Measurements from ENCODE around the gene PCDHB5. TPM values are rescaled to one million over a fixed set of nuclear protein-coding genes. Genes with fewer than 3 reads are reported as not detected.

Gene PCDHB5
- total and polyA plus RNA-seq, 9 of the 15 experiments (the other 6 are each of a cell fraction or from before 2014, with no cell fraction given): not detected

DNA sequence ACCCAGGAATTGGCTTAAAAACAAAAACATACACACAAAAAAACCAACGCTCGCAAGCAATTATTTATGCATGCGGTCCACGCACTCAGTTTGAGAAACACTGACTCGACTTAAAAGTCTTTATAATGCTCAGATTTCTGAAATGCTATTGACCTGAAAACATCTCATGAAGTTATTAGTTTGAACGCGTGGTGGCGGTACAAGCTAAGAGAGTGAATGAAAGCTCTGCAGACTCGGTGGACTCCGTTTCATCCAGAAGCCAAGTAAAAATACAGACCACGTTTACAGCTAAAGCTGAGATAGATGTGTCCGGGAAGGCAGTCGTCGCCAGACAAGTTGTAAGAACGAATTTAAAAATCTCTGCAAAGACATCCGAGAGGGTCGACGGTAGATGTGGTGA lies 14.8 kb downstream of the PCDHB5 start, which contains the start of gene PCDHB6:
Gene PCDHB6 (plus strand): TSS at position 246 of the 400 bp plus-strand sequence. CDS start 201 bp downstream, outside the sequence.
- H3K9me1 ChIP-seq (ENCODE audit: control insufficient read depth, insufficient read depth, low read length): no peaks in the 10 kb centered on the region
- TF ChIP-seq, protein P1, sequence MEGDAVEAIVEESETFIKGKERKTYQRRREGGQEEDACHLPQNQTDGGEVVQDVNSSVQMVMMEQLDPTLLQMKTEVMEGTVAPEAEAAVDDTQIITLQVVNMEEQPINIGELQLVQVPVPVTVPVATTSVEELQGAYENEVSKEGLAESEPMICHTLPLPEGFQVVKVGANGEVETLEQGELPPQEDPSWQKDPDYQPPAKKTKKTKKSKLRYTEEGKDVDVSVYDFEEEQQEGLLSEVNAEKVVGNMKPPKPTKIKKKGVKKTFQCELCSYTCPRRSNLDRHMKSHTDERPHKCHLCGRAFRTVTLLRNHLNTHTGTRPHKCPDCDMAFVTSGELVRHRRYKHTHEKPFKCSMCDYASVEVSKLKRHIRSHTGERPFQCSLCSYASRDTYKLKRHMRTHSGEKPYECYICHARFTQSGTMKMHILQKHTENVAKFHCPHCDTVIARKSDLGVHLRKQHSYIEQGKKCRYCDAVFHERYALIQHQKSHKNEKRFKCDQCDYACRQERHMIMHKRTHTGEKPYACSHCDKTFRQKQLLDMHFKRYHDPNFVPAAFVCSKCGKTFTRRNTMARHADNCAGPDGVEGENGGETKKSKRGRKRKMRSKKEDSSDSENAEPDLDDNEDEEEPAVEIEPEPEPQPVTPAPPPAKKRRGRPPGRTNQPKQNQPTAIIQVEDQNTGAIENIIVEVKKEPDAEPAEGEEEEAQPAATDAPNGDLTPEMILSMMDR (IDR thresholded peaks at IDR 0.05 in 2 of 3, conservative IDR thresholded peaks at IDR 0.05 in 1 of 3; ENCODE audit: insufficient read depth in 2 of 3, low read depth in 1 of 3, low read length in 3 of 3): peak; percentile 21 to 42 (median 40); a peak in 4 of 6 replicates
- no peak for TF ChIP-seq ELF2 (CRISPR knock-in tag; IDR thresholded peaks at IDR 0.05)
- in situ Hi-C loops (cut with MboI): no loop called here
- under 1% methylated on average over 18 of the region's 18 CpGs for WGBS (ENCODE audit: insufficient coverage, low coverage, missing lambda C conversion rate)
- no peak within 1 kb of the TSS for H3K9ac ChIP-seq (ENCODE audit: insufficient read depth in 1 of 2, low read depth in 2 of 2, low read length in 2 of 2)
- no peaks in the 10 kb centered on the region for H3K9me3 ChIP-seq (replicated peaks; ENCODE audit: control insufficient read depth, insufficient read depth, low read depth, low read length)
- no peaks in the 10 kb centered on the region for H3K36me3 ChIP-seq (ENCODE audit: control insufficient read depth, insufficient read depth, low read length)
- no peaks in the 10 kb centered on the region for H3K4me1 ChIP-seq (replicated peaks in 1 of 2; ENCODE audit: control insufficient read depth in 2 of 2, insufficient read depth in 2 of 2, low read length in 2 of 2)
- peaks cover 0 to 15% of the 10 kb centered on the region in 2 experiments; a peak in 2 of 5 replicates for H3K27me3 ChIP-seq (ENCODE audit: control insufficient read depth in 2 of 2, insufficient read depth in 2 of 2, low read length in 2 of 2)
- FAIRE-seq: no peak
- intact Hi-C loops (cut with micrococcal nuclease): no loop called here
- ChIA-PET CTCF (ENCODE audit: low intra/inter-chr PET ratio) (no interaction called here), POLR2A (no interaction called here)
- peak; percentile 73 for ATAC-seq
- no peak within 1 kb of the TSS for H2AFZ ChIP-seq (ENCODE audit: low read depth, low read length)
- H3K79me2 ChIP-seq (ENCODE audit: control insufficient read depth, insufficient read depth, low read length): no peaks in the 10 kb centered on the region
- H4K20me1 ChIP-seq (replicated peaks; ENCODE audit: control insufficient read depth, insufficient read depth, low read length): no peaks in the 10 kb centered on the region
- H3K4me3 ChIP-seq: no peak within 1 kb of the TSS
- peak in 2 of 4 experiments; percentile 13 to 30 for DNase-seq (ENCODE audit: extremely low read depth in 1 of 4, low spot score in 3 of 4)
- H3K4me2 ChIP-seq (ENCODE audit: insufficient read depth, low read length): no peak within 1 kb of the TSS
- no peak within 1 kb of the TSS for H3K27ac ChIP-seq (ENCODE audit: extremely low read depth, low read depth, low read length)
- no TSS peak for BruUV-seq (replicated peaks)
